HL-60 (cell line): ENCODE measurements around the gene NTRK2.

ENCODE experiments used
- DNase-seq, 2 experiments: peaks; one replicate each; pipeline ENCODE4 v3.0.0-alpha.2; 2010 to 2020; ENCODE audit warnings: low read depth in 1 of 2, low spot score in 1 of 2
- H3K27ac ChIP-seq: fragments of 250-450 bp; sonication (Bioruptor Pico); replicated peaks from 2 replicates; pipeline ENCODE4 v1.5.1; 2020; ENCODE audit warnings: mild to moderate bottlenecking, moderate library complexity
- H3K27me3 ChIP-seq: fragments of 250-450 bp; sonication (Bioruptor Pico); 2 replicates; pipeline ENCODE4 v1.5.1; 2021; ENCODE audit warnings: mild to moderate bottlenecking, moderate library complexity; ENCODE audit not compliant: insufficient read depth, poor library complexity, severe bottlenecking
- H3K4me3 ChIP-seq: replicated peaks from 2 replicates; pipeline ENCODE4 v1.5.1; 2011; ENCODE audit warnings: mild to moderate bottlenecking, control low read depth, low read length; ENCODE audit not compliant: insufficient read depth
- CTCF ChIP-seq: IDR thresholded peaks from one replicate; pipeline ENCODE4 v1.5.1; 2011; ENCODE audit warnings: low read length, control low read depth, inconsistent platforms; ENCODE audit not compliant: insufficient read depth
- GABPA ChIP-seq: IDR thresholded peaks from 2 replicates; pipeline ENCODE4 v1.6.1; 2012; ENCODE audit warnings: low read depth
- POLR2AphosphoS5 ChIP-seq: IDR thresholded peaks from 2 replicates; pipeline ENCODE4 v1.6.1; 2012; ENCODE audit warnings: low read depth
- SPI1 ChIP-seq: IDR thresholded peaks from 2 replicates; pipeline ENCODE4 v1.6.1; 2012; ENCODE audit warnings: low read depth, mild to moderate bottlenecking, borderline replicate concordance
- TF ChIP-seq, protein P1 (sequence below): IDR thresholded peaks from 2 replicates; pipeline ENCODE4 v1.6.1; 2012; ENCODE audit warnings: low read depth; ENCODE audit not compliant: insufficient replicate concordance

NTRK2 gene

GRCh38 chr9:84850830-84851392 lies 181.4 kb downstream of the NTRK2 start:
- DNase-seq, result no peak
- H3K27ac ChIP-seq, result no peak overlapping the region
- TF ChIP-seq, protein P1, sequence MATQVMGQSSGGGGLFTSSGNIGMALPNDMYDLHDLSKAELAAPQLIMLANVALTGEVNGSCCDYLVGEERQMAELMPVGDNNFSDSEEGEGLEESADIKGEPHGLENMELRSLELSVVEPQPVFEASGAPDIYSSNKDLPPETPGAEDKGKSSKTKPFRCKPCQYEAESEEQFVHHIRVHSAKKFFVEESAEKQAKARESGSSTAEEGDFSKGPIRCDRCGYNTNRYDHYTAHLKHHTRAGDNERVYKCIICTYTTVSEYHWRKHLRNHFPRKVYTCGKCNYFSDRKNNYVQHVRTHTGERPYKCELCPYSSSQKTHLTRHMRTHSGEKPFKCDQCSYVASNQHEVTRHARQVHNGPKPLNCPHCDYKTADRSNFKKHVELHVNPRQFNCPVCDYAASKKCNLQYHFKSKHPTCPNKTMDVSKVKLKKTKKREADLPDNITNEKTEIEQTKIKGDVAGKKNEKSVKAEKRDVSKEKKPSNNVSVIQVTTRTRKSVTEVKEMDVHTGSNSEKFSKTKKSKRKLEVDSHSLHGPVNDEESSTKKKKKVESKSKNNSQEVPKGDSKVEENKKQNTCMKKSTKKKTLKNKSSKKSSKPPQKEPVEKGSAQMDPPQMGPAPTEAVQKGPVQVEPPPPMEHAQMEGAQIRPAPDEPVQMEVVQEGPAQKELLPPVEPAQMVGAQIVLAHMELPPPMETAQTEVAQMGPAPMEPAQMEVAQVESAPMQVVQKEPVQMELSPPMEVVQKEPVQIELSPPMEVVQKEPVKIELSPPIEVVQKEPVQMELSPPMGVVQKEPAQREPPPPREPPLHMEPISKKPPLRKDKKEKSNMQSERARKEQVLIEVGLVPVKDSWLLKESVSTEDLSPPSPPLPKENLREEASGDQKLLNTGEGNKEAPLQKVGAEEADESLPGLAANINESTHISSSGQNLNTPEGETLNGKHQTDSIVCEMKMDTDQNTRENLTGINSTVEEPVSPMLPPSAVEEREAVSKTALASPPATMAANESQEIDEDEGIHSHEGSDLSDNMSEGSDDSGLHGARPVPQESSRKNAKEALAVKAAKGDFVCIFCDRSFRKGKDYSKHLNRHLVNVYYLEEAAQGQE, result no peak
- no peak for TF ChIP-seq GABPA
- no peak for TF ChIP-seq SPI1
- no peak for TF ChIP-seq CTCF
- no peak for TF ChIP-seq POLR2AphosphoS5
- H3K4me3 ChIP-seq, result no peak overlapping the region
- H3K27me3 ChIP-seq, result no peaks in the 10 kb centered on the region

DNA sequence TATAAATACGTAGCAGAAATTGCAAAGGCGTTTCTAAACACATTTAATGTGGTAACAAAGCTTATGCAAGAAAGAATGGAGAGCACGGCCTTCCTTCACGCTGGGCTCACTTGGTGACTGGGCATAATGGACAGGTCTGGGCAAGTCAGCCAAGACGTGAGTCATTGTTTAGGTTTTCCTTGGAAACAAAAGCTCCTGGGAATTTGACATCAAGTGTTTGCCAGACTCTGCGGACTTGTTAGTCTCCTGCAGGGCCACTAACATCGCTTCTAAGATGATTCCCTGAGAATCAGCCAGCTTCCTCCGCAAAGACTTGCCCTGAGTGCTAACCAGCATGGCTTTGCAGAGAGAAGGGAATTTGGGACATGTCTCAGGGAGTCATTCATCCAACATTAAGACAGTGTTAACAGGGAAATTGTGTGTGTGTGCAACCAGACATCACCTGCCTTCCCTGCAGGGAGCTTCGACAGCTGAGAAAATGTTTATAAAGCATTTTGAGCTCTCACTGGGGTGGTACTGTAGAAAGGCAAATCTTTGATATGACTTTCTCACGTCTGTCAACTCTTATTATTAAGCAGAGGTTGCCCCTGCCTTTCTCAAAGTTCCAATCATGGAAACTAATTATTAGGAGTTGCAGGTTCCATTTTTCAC lies 182.5 kb downstream of the NTRK2 start:
- Histone ChIP-seq H3K4me3 (no peak overlapping the region), H3K27ac (no peak overlapping the region), H3K27me3 (no peaks in the 10 kb centered on the region)
- DNase-seq, result no peak
- no peak for TF ChIP-seq SPI1
- TF ChIP-seq, protein P1, result no peak
- TF ChIP-seq GABPA, result no peak
- TF ChIP-seq POLR2AphosphoS5, result no peak
- TF ChIP-seq CTCF, result no peak

GRCh38 chr9:84852617-84853301 lies 183.2 kb downstream of the NTRK2 start:
- Histone ChIP-seq H3K27me3 (no peaks in the 10 kb centered on the region), H3K4me3 (no peak overlapping the region), H3K27ac (no peak overlapping the region)
- DNase-seq, result no peak
- TF ChIP-seq SPI1 (no peak), GABPA (no peak), CTCF (no peak), POLR2AphosphoS5 (no peak)
- TF ChIP-seq, protein P1, result no peak
